ENCODE data around the gene SMCR8.
"Not testable (repeated sequence)": the region's sequence is repeated elsewhere in the genome, so short reads cannot be mapped to it uniquely, and the experiment has no call there.

Gene SMCR8

DNA sequence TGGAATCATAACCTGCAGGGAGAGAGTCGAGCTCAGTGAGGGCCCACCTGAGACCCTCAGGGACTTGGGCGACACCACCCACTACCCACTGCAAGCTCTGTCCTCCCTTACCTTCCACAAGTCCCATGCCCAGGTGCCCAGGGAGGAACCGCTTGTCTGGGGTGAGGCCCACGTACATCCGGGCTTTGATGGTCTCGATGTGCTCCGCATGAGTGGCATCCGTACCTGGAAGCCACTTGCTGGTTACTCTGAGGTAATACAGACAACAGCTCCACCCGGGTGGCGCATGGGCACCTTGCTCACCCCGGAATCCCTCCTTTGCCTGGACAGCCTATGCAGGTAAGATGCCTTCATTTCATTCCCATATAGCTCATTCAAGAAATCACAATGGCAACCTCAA is 29.8 kb upstream of the SMCR8 start:
- no peak overlapping the region for H3K27ac ChIP-seq (ENCODE audit: low read length)
- H3K4me1 ChIP-seq (ENCODE audit: control insufficient read depth, low read depth, low read length) = no peaks in the 10 kb centered on the region
- H3K9ac ChIP-seq (ENCODE audit: low read length) = no peak overlapping the region
- H3K27me3 ChIP-seq (ENCODE audit: control insufficient read depth, insufficient read depth, low read length) = no peaks in the 10 kb centered on the region
- no peaks in the 10 kb centered on the region for H3K9me3 ChIP-seq (ENCODE audit: control insufficient read depth, low read depth, low read length)
- H3K4me3 ChIP-seq (ENCODE audit: low read length) = no peak overlapping the region
- peaks cover 73% of the 10 kb centered on the region for H3K36me3 ChIP-seq (ENCODE audit: control insufficient read depth, low read depth, low read length)

- Histone ChIP-seq H3K4me1 (ENCODE audit: control insufficient read depth, low read depth, low read length) (no peaks in the 10 kb centered on the region), H3K27me3 (ENCODE audit: control insufficient read depth, insufficient read depth, low read length) (no peaks in the 10 kb centered on the region), H3K9me3 (ENCODE audit: control insufficient read depth, low read depth, low read length) (no peaks in the 10 kb centered on the region), H3K4me3 (ENCODE audit: low read length) (no peak overlapping the region), H3K27ac (ENCODE audit: low read length) (no peak overlapping the region), H3K9ac (ENCODE audit: low read length) (no peak overlapping the region), H3K36me3 (ENCODE audit: control insufficient read depth, low read depth, low read length) (peaks cover 54% of the 10 kb centered on the region)
Observed at GRCh38 chr17:18291718-18292540, 23.2 kb upstream of the SMCR8 start.

DNA sequence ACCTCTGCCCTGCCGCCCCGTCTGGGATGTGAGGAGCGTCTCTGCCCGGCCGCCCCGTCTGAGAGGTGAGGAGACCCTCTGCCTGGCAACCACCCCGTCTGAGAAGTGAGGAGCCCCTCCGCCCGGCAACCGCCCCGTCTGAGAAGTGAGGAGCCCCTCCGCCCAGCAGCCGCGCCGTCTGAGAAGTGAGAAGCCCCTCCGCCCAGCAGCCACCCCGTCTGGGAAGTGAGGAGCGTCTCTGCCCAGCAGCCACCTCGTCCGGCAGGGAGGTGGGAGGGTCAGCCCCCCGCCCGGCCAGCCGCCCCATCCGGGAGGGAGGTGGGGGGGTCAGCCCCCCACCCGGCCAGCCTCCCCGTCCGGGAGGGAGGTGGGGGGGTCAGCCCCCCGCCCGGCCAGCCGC is 17.0 kb upstream of the SMCR8 start:
- not testable (repeated sequence) for H3K4me1 ChIP-seq (ENCODE audit: control insufficient read depth, low read depth, low read length); H3K4me3 ChIP-seq (ENCODE audit: low read length); H3K27me3 ChIP-seq (ENCODE audit: control insufficient read depth, insufficient read depth, low read length); H3K27ac ChIP-seq (ENCODE audit: low read length); H3K9me3 ChIP-seq (ENCODE audit: control insufficient read depth, low read depth, low read length); H3K9ac ChIP-seq (ENCODE audit: low read length)
- peaks cover 49% of the 10 kb centered on the region for H3K36me3 ChIP-seq (ENCODE audit: control insufficient read depth, low read depth, low read length)

DNA sequence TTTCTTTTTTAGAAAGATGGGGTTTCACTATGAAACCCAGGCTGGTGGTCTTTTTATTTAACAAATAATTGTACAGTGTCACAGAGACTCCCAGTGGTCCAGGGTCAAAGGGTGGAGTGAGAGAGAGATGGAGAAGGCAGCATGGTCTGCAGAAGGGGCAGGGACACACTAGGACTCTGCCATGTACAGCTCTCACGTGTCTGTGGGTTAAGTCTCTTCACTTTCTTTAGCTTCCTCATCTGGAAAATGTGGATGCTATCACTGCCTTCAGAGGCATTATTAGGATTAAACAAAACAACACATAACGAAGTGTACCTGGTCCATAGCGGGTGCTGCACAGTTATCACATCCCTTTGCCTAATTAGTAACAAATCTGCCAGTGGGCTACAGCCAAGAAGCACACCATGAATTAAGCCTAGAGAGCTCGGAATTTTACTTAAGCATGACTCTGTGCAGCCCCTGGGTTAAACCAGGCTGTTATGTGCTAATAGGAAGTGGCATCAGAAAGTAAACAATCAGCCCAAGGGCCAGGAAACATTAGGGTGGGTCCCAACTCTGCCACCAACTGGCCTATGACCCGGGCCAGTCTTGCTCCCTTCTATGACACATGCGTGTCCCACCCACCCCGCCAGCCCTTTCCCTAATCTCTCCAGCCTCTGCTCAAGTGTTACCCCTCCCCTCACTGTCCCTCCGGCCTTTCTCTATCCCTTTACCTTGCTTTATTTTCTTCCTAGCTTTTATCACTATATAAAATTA is 14.2 kb upstream of the SMCR8 start:
- H3K9me3 ChIP-seq (ENCODE audit: control insufficient read depth, low read depth, low read length) = no peaks in the 10 kb centered on the region
- no peaks in the 10 kb centered on the region for H3K4me1 ChIP-seq (ENCODE audit: control insufficient read depth, low read depth, low read length)
- no peak overlapping the region for H3K9ac ChIP-seq (ENCODE audit: low read length)
- H3K36me3 ChIP-seq (ENCODE audit: control insufficient read depth, low read depth, low read length) = peaks cover 64% of the 10 kb centered on the region
- H3K4me3 ChIP-seq (ENCODE audit: low read length) = no peak overlapping the region
- H3K27me3 ChIP-seq (ENCODE audit: control insufficient read depth, insufficient read depth, low read length) = no peaks in the 10 kb centered on the region
- H3K27ac ChIP-seq (ENCODE audit: low read length) = no peak overlapping the region

GRCh38 chr17:18303206-18303605 is 11.9 kb upstream of the SMCR8 start:
- not testable (repeated sequence) for H3K4me3 ChIP-seq (ENCODE audit: low read length); H3K27ac ChIP-seq (ENCODE audit: low read length); H3K4me1 ChIP-seq (ENCODE audit: control insufficient read depth, low read depth, low read length); H3K9ac ChIP-seq (ENCODE audit: low read length); H3K9me3 ChIP-seq (ENCODE audit: control insufficient read depth, low read depth, low read length); H3K27me3 ChIP-seq (ENCODE audit: control insufficient read depth, insufficient read depth, low read length)
- peaks cover 81% of the 10 kb centered on the region for H3K36me3 ChIP-seq (ENCODE audit: control insufficient read depth, low read depth, low read length)

GRCh38 chr17:18309202-18309601 is 5.9 kb upstream of the SMCR8 start:
- H3K36me3 ChIP-seq (ENCODE audit: control insufficient read depth, low read depth, low read length) = peaks cover 59% of the 10 kb centered on the region
- no peak overlapping the region for H3K27ac ChIP-seq (ENCODE audit: low read length)

DNA sequence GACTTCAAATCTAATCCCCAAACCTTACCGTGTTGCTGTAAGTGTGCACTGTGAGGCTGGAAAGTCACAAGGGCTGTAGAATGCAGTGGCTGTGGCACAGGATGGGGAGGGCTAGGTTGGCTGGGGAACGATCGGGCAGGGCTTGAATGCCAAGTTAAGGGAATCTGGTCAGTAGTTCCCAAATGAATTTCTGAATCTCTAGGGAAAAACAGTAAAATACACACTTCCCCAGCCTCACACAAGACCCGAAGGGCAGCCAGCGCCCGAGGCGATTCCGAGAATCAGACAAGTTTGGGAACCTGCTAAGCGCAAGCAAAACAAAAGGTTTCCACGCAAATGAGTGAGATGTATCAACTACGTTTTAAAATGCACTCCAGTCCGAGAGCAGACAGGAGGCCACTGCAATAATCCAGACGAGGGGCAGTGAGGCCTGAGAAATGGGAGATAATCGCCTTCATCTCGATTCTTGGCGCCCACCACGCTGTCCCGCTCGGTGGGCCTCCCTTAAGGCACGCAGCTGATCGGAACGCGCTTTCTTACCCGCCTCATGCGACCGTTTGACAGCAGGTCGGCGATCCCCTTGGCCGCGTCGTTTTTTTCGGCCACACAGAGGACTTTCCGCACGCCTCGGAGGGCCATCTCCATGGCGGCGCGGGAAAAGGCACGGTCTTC is 898 bp upstream of the SMCR8 start:
- Histone ChIP-seq H3K4me3 (ENCODE audit: low read length) (peak overlapping the region; percentile 93), H3K9me3 (ENCODE audit: control insufficient read depth, low read depth, low read length) (no peaks in the 10 kb centered on the region), H3K9ac (ENCODE audit: low read length) (peak overlapping the region; percentile 86), H3K27me3 (ENCODE audit: control insufficient read depth, insufficient read depth, low read length) (no peaks in the 10 kb centered on the region), H3K4me1 (ENCODE audit: control insufficient read depth, low read depth, low read length) (peaks cover 6% of the 10 kb centered on the region), H3K27ac (ENCODE audit: low read length) (no peak overlapping the region), H3K36me3 (ENCODE audit: control insufficient read depth, low read depth, low read length) (peaks cover 18% of the 10 kb centered on the region)

More at GRCh38 chr17:18309202-18309601, 5.9 kb upstream of the SMCR8 start:
- Histone ChIP-seq H3K9me3 (ENCODE audit: control insufficient read depth, low read depth, low read length) (no peaks in the 10 kb centered on the region), H3K4me1 (ENCODE audit: control insufficient read depth, low read depth, low read length) (peaks cover 6% of the 10 kb centered on the region), H3K27me3 (ENCODE audit: control insufficient read depth, insufficient read depth, low read length) (no peaks in the 10 kb centered on the region), H3K4me3 (ENCODE audit: low read length) (no peak overlapping the region), H3K9ac (ENCODE audit: low read length) (no peak overlapping the region)

- H3K4me3 ChIP-seq (ENCODE audit: low read length) = peak overlapping the region; percentile 93
- peaks cover 13% of the 10 kb centered on the region for H3K36me3 ChIP-seq (ENCODE audit: control insufficient read depth, low read depth, low read length)
- H3K27ac ChIP-seq (ENCODE audit: low read length) = peak overlapping the region; percentile 43
- no peaks in the 10 kb centered on the region for H3K9me3 ChIP-seq (ENCODE audit: control insufficient read depth, low read depth, low read length)
- peak overlapping the region; percentile 86 for H3K9ac ChIP-seq (ENCODE audit: low read length)
- no peaks in the 10 kb centered on the region for H3K27me3 ChIP-seq (ENCODE audit: control insufficient read depth, insufficient read depth, low read length)
- H3K4me1 ChIP-seq (ENCODE audit: control insufficient read depth, low read depth, low read length) = peaks cover 6% of the 10 kb centered on the region
Observed at GRCh38 chr17:18315562-18315922, 449 bp downstream of the SMCR8 start.

DNA sequence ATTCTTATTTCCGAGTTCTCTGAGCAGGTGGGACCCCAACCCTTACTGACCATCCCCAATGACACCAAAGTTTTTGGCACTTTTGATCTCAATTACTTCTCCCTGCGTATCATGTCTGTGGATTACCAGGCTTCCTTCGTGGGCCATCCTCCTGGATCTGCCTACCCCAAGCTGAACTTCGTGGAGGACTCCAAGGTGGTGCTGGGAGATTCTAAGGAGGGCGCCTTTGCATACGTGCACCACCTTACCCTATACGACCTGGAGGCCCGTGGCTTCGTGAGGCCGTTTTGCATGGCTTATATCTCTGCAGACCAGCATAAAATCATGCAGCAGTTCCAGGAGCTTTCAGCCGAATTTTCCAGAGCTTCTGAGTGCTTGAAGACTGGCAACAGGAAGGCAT is 868 bp downstream of the SMCR8 start:
- H3K9me3 ChIP-seq (ENCODE audit: control insufficient read depth, low read depth, low read length) = no peaks in the 10 kb centered on the region
- peaks cover 6% of the 10 kb centered on the region for H3K4me1 ChIP-seq (ENCODE audit: control insufficient read depth, low read depth, low read length)
- peak overlapping the region; percentile 86 for H3K9ac ChIP-seq (ENCODE audit: low read length)
- no peak overlapping the region for H3K27ac ChIP-seq (ENCODE audit: low read length)
- peak overlapping the region; percentile 93 for H3K4me3 ChIP-seq (ENCODE audit: low read length)
- peaks cover 13% of the 10 kb centered on the region for H3K36me3 ChIP-seq (ENCODE audit: control insufficient read depth, low read depth, low read length)
- H3K27me3 ChIP-seq (ENCODE audit: control insufficient read depth, insufficient read depth, low read length) = no peaks in the 10 kb centered on the region

GRCh38 chr17:18318117-18318516 is 3.0 kb downstream of the SMCR8 start:
- H3K4me1 ChIP-seq (ENCODE audit: control insufficient read depth, low read depth, low read length) = peaks cover 6% of the 10 kb centered on the region
- H3K9me3 ChIP-seq (ENCODE audit: control insufficient read depth, low read depth, low read length) = no peaks in the 10 kb centered on the region
- peaks cover 7% of the 10 kb centered on the region for H3K36me3 ChIP-seq (ENCODE audit: control insufficient read depth, low read depth, low read length)
- H3K27me3 ChIP-seq (ENCODE audit: control insufficient read depth, insufficient read depth, low read length) = no peaks in the 10 kb centered on the region
- no peak overlapping the region for H3K4me3 ChIP-seq (ENCODE audit: low read length)
- H3K9ac ChIP-seq (ENCODE audit: low read length) = no peak overlapping the region
- H3K27ac ChIP-seq (ENCODE audit: low read length) = no peak overlapping the region

- no peaks in the 10 kb centered on the region for H3K9me3 ChIP-seq (ENCODE audit: control insufficient read depth, low read depth, low read length)
- H3K4me1 ChIP-seq (ENCODE audit: control insufficient read depth, low read depth, low read length) = peaks cover under 1% of the 10 kb centered on the region
- H3K9ac ChIP-seq (ENCODE audit: low read length) = no peak overlapping the region
- H3K27ac ChIP-seq (ENCODE audit: low read length) = no peak overlapping the region
- peaks cover 14% of the 10 kb centered on the region for H3K36me3 ChIP-seq (ENCODE audit: control insufficient read depth, low read depth, low read length)
- no peak overlapping the region for H3K4me3 ChIP-seq (ENCODE audit: low read length)
- no peaks in the 10 kb centered on the region for H3K27me3 ChIP-seq (ENCODE audit: control insufficient read depth, insufficient read depth, low read length)
Observed at GRCh38 chr17:18318771-18319450, 3.8 kb downstream of the SMCR8 start.
